T-cell (primary cell): ENCODE results near the gene CLDN17. TPM values are rescaled to one million over a fixed set of nuclear protein-coding genes. Genes with fewer than 3 reads are reported as not detected.

Experiments
- ATAC-seq, 4 experiments: fragments of 200-7000 bp in 3 of 4; fragments of 150-1000 bp in 1 of 4; cut with Tn5 transposase; replicated peaks in 1 of 4; 1 replicate in 3 of 4; 2 replicates in 1 of 4; pipeline ENCODE4 v1.10.0; 2021; ENCODE audit warnings: moderate library complexity in 3 of 4, mild to moderate bottlenecking in 2 of 4, moderate number of reproducible peaks in 1 of 4
- CTCF ChIA-PET, 2 donors: fragments of 300-600 bp; sonication (Branson Sonifier 250); formaldehyde crosslinking; loops; one replicate each; lab custom pipeline; 2022; ENCODE audit warnings: antibody characterized with exemption in 2 of 2; lab: Charles Lee
- POLR2A ChIA-PET, 2 donors: fragments of 300-600 bp; sonication (Branson Sonifier 250); formaldehyde crosslinking; loops; one replicate each; lab custom pipeline; 2022; ENCODE audit warnings: antibody characterized with exemption in 2 of 2; lab: Charles Lee
- DNase-seq, 35 experiments: peaks; one replicate each; pipeline versions ENCODE4 v3.0.0 to v3.0.0-alpha.2; 2013 to 2023
- H3K27ac ChIP-seq: one replicate; pipeline ENCODE4 v1.5.1; 2013; ENCODE audit warnings: low read length
- H3K27me3 ChIP-seq, 2 experiments: replicated peaks in 1 of 2; 1 replicate in 1 of 2; 2 replicates in 1 of 2; pipeline versions ENCODE4 v1.6.1 to v1.7.0; 2013; ENCODE audit warnings: low read length in 1 of 2, mixed read lengths in 1 of 2; ENCODE audit not compliant: control insufficient read depth in 2 of 2, insufficient read depth in 2 of 2; ENCODE audit errors: extremely low read depth in 1 of 2
- H3K36me3 ChIP-seq, 2 donors: 1 replicate in 1 of 2; 2 replicates in 1 of 2; pipeline versions ENCODE4 v1.6.1 to v1.7.0; 2013; ENCODE audit warnings: low read length in 1 of 2; ENCODE audit not compliant: control insufficient read depth in 2 of 2, insufficient read depth in 1 of 2; ENCODE audit errors: extremely low read depth in 1 of 2
- H3K4me1 ChIP-seq, 2 experiments: 1 replicate in 1 of 2; 2 replicates in 1 of 2; pipeline versions ENCODE4 v1.6.1 to v1.7.0; 2013; ENCODE audit warnings: low read length in 2 of 2, mixed read lengths in 1 of 2; ENCODE audit not compliant: insufficient read depth in 2 of 2, control insufficient read depth in 1 of 2; ENCODE audit errors: extremely low read depth in 1 of 2
- H3K4me3 ChIP-seq, 2 donors: 1 replicate in 1 of 2; 2 replicates in 1 of 2; pipeline versions ENCODE4 v1.5.1 to v1.7.0; 2013; ENCODE audit warnings: mild to moderate bottlenecking in 2 of 2, low read length in 1 of 2, moderate library complexity in 1 of 2; ENCODE audit not compliant: control insufficient read depth in 1 of 2; ENCODE audit errors: extremely low read depth in 1 of 2
- H3K9me3 ChIP-seq: 2 replicates; pipeline ENCODE4 v1.7.0; 2013
- H3K27ac Mint-ChIP-seq, 2 donors: one replicate each; pipeline ENCODE4 v1.8.0; 2020 to 2021; ENCODE audit warnings: mild to moderate bottlenecking in 2 of 2, mixed read lengths in 2 of 2
- H3K27me3 Mint-ChIP-seq, 2 donors: one replicate each; pipeline ENCODE4 v1.8.0; 2021 to 2022; ENCODE audit warnings: mixed read lengths in 2 of 2
- H3K36me3 Mint-ChIP-seq: one replicate; pipeline ENCODE4 v1.8.0; 2021; ENCODE audit warnings: mixed read lengths
- H3K4me1 Mint-ChIP-seq, 3 donors: one replicate each; pipeline ENCODE4 v1.8.0; 2020 to 2022; ENCODE audit warnings: mixed read lengths in 3 of 3, mild to moderate bottlenecking in 1 of 3
- H3K4me3 Mint-ChIP-seq, 3 donors: one replicate each; pipeline ENCODE4 v1.8.0; 2020 to 2022; ENCODE audit warnings: mild to moderate bottlenecking in 3 of 3, mixed read lengths in 3 of 3, moderate library complexity in 3 of 3
- H3K9me3 Mint-ChIP-seq, 3 donors: one replicate each; pipeline ENCODE4 v1.8.0; 2020 to 2022; ENCODE audit warnings: mixed read lengths in 3 of 3
- WGBS: methylation state at CpG from one replicate; pipeline ENCODE4 v1.1.5; 2013; ENCODE audit warnings: missing lambda C conversion rate; ENCODE audit not compliant: insufficient coverage; 5-methylcytosine and 5-hydroxymethylcytosine counted together
- total RNA-seq, 35 experiments: library from RNA in 6 of 35; stranded (reverse) in 6 of 35; fragments of 120-200 nt in 1 of 35; gene quantifications; one replicate each; pipeline versions ENCODE4 v1.2.1 to v1.2.4 and lab custom pipeline; 2013 to 2026

CLDN17 gene
- total RNA-seq, 5 donors from 2014 or later (not counting 1 experiment from before 2014, with no cell fraction given), result not detected

GRCh38 chr21:30138483-30138882, 28.1 kb downstream of the CLDN17 start:
- H3K36me3 Mint-ChIP-seq, result no peaks in the 10 kb centered on the region
- ChIA-PET POLR2A (no interaction called here), CTCF (no interaction called here)
- peaks cover 0 to 4% (median 0%) of the 10 kb centered on the region in 3 donors for H3K9me3 Mint-ChIP-seq
- H3K4me1 Mint-ChIP-seq, result no peaks in the 10 kb centered on the region
- WGBS, result 61% methylated on average over 3 of the region's 6 CpGs
- DNase-seq (no peak), ATAC-seq (no peak)
- H3K27ac ChIP-seq, result no peak overlapping the region
- no peaks in the 10 kb centered on the region for H3K27me3 ChIP-seq
- H3K27ac Mint-ChIP-seq, result no peak overlapping the region
- no peaks in the 10 kb centered on the region for H3K4me1 ChIP-seq
- H3K36me3 ChIP-seq, result no peaks in the 10 kb centered on the region
- H3K9me3 ChIP-seq, result no peaks in the 10 kb centered on the region
- no peak overlapping the region for H3K4me3 Mint-ChIP-seq
- H3K27me3 Mint-ChIP-seq, result no peaks in the 10 kb centered on the region
- no peak overlapping the region for H3K4me3 ChIP-seq

- DNase-seq (no peak), ATAC-seq (no peak)
- Mint-ChIP-seq H3K27ac (no peak overlapping the region), H3K4me3 (no peak overlapping the region), H3K9me3 (no peaks in the 10 kb centered on the region), H3K36me3 (no peaks in the 10 kb centered on the region), H3K27me3 (peaks cover 0 to 10% of the 10 kb centered on the region in 2 donors), H3K4me1 (no peaks in the 10 kb centered on the region)
- 77% methylated on average over 10 of the region's 18 CpGs for WGBS
- H3K4me3 ChIP-seq, result no peak overlapping the region
- H3K4me1 ChIP-seq, result no peaks in the 10 kb centered on the region
- H3K27ac ChIP-seq, result no peak overlapping the region
- H3K9me3 ChIP-seq, result no peaks in the 10 kb centered on the region
- ChIA-PET CTCF (no interaction called here), POLR2A (no interaction called here)
- H3K36me3 ChIP-seq, result no peaks in the 10 kb centered on the region
- no peaks in the 10 kb centered on the region for H3K27me3 ChIP-seq
These were observed 37.4 kb downstream of the CLDN17 start for GRCh38 chr21:30129246-30129645.

- Histone ChIP-seq H3K36me3 (no peaks in the 10 kb centered on the region), H3K4me1 (no peaks in the 10 kb centered on the region), H3K27me3 (no peaks in the 10 kb centered on the region), H3K27ac (no peak overlapping the region), H3K9me3 (no peaks in the 10 kb centered on the region), H3K4me3 (no peak overlapping the region)
- ATAC-seq (no peak), DNase-seq (no peak)
- H3K4me1 Mint-ChIP-seq, result no peaks in the 10 kb centered on the region
- no peaks in the 10 kb centered on the region for H3K36me3 Mint-ChIP-seq
- CTCF ChIA-PET, result no interaction called here
- peaks cover 0 to 8% of the 10 kb centered on the region in 2 donors for H3K27me3 Mint-ChIP-seq
- no peaks in the 10 kb centered on the region for H3K9me3 Mint-ChIP-seq
- no peak overlapping the region for H3K27ac Mint-ChIP-seq
- POLR2A ChIA-PET, result no interaction called here
- no peak overlapping the region for H3K4me3 Mint-ChIP-seq
These were observed 40.0 kb downstream of the CLDN17 start for GRCh38 chr21:30126576-30126975.

- H3K27me3 ChIP-seq, result no peaks in the 10 kb centered on the region
- H3K4me1 ChIP-seq, result no peaks in the 10 kb centered on the region
- WGBS, result 61% methylated on average over 2 of the region's 2 CpGs
- Mint-ChIP-seq H3K4me3 (no peak overlapping the region), H3K27me3 (peaks cover 0 to 3% of the 10 kb centered on the region in 2 donors), H3K4me1 (no peaks in the 10 kb centered on the region), H3K36me3 (no peaks in the 10 kb centered on the region), H3K27ac (no peak overlapping the region), H3K9me3 (peaks cover 0 to 4% (median 0%) of the 10 kb centered on the region in 3 donors)
- H3K4me3 ChIP-seq, result no peak overlapping the region
- no peak overlapping the region for H3K27ac ChIP-seq
- ChIA-PET CTCF (no interaction called here), POLR2A (no interaction called here)
- ATAC-seq (no peak), DNase-seq (no peak)
- no peaks in the 10 kb centered on the region for H3K9me3 ChIP-seq
- H3K36me3 ChIP-seq, result no peaks in the 10 kb centered on the region
These were observed 49.0 kb downstream of the CLDN17 start for GRCh38 chr21:30117631-30118030.

GRCh38 chr21:30116479-30116878, 50.1 kb downstream of the CLDN17 start:
- H3K27me3 Mint-ChIP-seq, result no peaks in the 10 kb centered on the region
- CTCF ChIA-PET, result no interaction called here

More at GRCh38 chr21:30116479-30116878, 50.1 kb downstream of the CLDN17 start:
- WGBS, result 79% methylated on average over 3 of the region's 3 CpGs
- Mint-ChIP-seq H3K36me3 (no peaks in the 10 kb centered on the region), H3K27ac (no peak overlapping the region), H3K4me3 (no peak overlapping the region), H3K9me3 (peaks cover 0 to 8% (median 0%) of the 10 kb centered on the region in 3 donors), H3K4me1 (no peaks in the 10 kb centered on the region)
- no peak overlapping the region for H3K27ac ChIP-seq
- POLR2A ChIA-PET, result no interaction called here
- no peaks in the 10 kb centered on the region for H3K4me1 ChIP-seq
- DNase-seq (no peak), ATAC-seq (no peak)
- H3K36me3 ChIP-seq, result no peaks in the 10 kb centered on the region
- H3K9me3 ChIP-seq, result no peaks in the 10 kb centered on the region
- H3K27me3 ChIP-seq, result no peaks in the 10 kb centered on the region
- no peak overlapping the region for H3K4me3 ChIP-seq

Other genes starting within 250 kb of the CLDN17 start
- not detected for gene GRIK1, start 226.8 kb downstream of the CLDN17 start, total RNA-seq
- gene CLDN8, start 49.3 kb upstream of the CLDN17 start, total RNA-seq, result not detected
- gene KRTAP24-1, start 116.1 kb upstream of the CLDN17 start, total RNA-seq, result not detected
- gene KRTAP25-1, start 122.7 kb upstream of the CLDN17 start, total RNA-seq, result not detected
- gene KRTAP26-1, start 153.5 kb upstream of the CLDN17 start, total RNA-seq, result not detected
- not detected for gene KRTAP27-1, start 170.9 kb upstream of the CLDN17 start, total RNA-seq
- not detected for gene KRTAP23-1, start 181.8 kb upstream of the CLDN17 start, total RNA-seq
- gene KRTAP13-2, start 205.5 kb upstream of the CLDN17 start, total RNA-seq, result not detected
- gene KRTAP13-1, start 229.2 kb upstream of the CLDN17 start, total RNA-seq, result not detected